D341Med (cell line): ENCODE results near the gene HOXA1.

ENCODE experiments used
- DNase-seq: peaks from one replicate; pipeline ENCODE4 v3.0.0; 2012; ENCODE audit warnings: low spot score

Gene HOXA1

DNA sequence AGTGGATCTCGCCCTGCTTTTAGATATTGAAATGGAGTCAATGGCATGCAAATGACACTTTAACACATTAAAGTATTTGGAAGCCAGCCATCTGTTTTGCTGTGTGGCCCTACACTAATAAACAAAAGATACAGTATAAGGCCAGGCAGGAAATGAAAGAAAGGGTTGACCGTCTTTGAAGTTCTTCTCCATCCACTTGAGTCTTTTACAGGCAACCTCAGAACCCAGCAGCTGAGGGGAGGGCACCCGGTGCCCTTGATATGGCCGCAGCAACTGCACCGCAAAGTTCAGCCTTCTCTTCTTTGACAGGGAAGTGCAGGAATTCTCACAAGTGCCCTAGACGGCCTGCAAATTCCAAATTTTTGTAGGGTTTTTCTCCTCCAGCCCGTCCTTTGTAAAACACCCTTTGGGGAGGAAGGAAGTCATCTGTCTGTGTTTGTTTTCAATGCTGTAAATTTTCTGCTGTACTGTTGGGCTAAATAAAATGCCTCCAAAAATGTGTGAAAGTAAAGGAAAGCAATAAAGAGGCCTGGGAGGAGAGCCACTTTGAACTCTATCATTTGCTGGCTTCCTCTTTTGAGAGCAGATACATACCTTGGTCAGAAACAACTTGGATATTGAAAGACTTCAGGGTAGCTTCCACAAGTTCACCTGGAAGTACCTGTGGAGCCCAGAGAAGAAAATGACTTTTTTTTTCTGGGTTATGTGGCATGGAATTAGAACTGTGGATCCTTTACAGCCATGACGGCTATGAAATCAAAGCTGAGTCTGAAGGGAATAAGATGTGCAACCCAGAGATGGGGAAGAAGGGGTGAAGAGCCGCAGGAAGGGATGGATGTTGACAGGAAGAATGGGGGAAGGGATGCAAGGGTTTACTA is 3.6 kb downstream of the HOXA1 start:
- no peak for DNase-seq

DNA sequence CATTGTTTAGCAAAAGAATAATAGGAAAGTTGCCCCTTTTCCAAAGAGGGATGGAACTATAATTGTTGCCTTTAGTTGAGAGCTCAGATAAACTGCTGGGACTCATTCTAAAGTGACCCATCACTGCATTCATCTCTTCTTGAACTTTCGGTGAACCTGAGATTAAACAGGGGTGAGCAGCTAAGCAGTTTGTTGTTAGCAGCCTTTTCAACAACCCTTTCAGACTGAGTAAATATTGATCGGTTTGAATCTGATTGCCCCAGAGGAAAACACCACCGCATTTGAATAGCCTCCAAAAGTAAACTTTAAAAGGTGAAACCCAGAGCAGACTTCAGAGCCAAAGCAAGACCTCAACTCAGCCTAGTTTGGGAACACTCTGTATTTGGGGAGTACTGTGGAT is 4.7 kb downstream of the HOXA1 start:
- no peak for DNase-seq

DNA sequence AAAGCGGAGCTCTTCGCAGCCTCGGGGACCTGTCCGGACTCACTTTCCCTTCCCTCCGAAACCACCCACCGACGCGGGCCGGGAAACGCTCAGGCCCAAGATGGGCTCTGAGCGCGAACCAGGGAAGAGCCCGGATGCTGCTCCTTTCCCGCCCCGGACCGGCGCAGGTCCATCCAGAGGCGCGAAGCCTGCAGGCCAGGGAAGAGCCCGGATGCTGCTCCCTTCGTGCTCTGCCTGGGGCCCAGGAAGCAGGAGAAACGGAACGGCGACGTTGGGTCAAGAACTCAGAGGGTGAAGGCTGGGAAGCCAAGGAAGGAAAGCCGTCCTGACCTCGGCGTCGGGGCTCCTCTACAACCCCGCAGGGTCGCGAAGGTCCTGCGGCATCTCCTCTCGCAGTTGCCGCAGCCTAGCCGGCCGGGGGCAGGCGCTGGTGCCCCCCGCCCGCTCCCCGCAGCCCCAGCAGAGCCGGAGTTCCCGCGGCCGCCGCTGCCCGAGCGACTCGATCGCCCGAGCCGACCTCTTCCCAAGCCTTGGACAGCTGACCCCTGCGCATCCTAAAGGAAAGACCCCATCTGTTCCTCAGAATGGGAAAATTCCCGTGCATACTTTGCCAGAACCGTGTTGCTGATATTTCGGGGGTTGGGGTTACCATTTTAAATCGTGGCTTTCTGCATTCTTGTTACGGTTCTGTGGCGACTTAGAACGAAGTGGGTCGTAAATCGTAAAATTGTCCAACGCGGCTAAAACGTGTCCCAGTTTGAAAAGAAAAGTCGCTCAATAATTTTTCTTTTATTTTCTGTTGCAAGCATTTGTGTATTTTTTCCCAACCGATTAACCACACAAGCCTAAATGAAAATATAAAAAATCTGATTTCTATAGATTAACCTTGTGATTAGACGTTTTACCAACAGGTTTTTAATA is 7.5 kb downstream of the HOXA1 start:
- no peak for DNase-seq

DNA sequence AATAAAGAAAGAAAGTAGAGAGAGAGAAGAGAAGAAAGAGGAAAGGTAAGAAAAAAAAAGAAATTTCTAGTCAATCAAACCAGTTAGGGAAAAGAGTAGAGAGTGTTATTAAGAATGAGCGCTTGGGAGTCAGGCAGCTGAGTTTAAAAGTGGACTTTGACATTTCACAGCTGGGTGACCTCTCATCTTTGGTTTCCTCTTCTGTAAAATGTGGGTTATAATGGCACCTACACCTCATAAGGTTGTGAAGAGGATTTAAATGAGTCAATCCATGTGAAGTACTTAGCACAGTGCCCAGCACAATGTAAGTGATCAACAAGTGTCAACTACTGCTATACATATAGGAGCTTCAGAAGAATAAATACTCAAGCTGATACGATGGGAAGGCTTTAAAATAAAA is 12.2 kb downstream of the HOXA1 start:
- DNase-seq, result no peak

DNA sequence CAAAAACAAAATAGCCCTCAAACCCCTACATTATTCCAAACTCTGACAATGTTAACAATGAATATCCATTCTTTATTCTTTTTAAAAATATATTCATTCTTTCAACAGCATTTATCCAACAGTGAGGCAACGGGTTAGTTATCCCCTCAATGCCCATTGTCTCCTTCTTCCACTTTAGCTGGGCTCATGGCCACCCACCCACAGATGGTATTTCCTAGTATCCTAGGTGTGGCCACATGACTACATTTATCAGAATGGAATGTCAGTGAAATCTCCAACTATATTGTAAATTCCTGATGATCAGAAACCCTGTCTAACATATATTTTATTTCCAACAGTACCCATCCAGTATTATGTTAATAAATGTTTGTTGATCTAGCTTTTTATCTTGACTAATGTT is 13.6 kb downstream of the HOXA1 start:
- DNase-seq, result no peak

DNA sequence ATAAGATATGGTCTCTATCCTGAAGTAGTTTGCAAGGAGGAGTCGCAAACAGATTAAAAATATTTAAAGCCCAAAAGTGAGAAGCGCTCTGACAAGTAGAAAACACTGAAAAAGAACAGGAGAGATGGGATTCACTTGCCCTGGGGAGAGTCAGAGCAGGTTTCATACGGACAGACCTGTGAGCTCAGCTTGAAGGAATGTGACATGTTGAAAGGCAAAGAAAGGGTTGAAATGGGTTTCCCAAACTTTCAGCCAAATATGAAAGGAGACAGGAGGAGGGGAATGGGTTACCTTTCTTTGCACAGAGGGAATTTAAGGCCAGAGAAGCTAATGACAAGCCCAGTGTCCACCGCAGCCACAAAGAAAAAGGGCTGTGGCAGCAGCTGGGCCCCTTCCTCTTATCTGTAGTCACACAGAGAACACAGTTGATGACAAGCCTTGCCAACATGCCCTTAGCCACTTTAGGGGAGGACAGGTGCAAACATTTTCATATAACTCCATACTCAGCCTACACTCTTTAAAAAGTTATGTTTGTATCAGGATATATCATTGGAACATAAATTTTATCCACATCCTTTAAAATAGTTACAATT is 14.9 kb downstream of the HOXA1 start:
- no peak for DNase-seq

DNA sequence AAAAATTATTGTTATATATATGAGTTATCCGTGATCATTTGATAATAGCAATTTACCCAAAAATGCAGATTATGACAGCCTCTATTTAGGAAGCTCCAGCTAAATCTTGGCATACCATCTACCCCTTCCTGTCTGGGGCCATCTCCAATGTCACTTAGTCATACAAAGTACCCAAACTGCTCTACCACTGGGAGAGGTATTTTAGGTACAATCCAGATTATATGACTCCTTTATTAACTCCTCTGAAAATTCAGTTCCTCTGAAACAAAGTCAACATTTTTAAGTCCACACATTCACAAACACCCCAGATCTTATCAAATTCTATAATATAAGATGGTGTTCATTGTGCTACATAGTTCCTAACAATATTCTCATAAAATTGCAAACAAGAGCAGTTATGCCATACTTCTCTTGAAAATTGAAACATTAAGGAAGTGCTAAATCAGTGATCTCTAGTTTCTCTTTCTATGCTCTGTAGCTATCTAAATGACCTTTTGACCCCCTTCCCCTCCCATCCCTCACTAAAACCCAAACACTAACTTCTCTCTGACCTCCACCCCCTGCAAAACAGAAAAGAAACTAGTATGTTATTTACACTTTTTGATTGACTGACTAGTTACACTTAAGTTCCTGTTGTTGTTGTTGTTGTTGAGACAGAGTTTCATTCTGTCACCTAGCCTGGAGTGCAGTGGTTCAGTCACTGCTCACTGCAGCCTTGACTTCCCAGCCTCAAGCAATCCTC is 16.4 kb downstream of the HOXA1 start:
- DNase-seq, result no peak

DNA sequence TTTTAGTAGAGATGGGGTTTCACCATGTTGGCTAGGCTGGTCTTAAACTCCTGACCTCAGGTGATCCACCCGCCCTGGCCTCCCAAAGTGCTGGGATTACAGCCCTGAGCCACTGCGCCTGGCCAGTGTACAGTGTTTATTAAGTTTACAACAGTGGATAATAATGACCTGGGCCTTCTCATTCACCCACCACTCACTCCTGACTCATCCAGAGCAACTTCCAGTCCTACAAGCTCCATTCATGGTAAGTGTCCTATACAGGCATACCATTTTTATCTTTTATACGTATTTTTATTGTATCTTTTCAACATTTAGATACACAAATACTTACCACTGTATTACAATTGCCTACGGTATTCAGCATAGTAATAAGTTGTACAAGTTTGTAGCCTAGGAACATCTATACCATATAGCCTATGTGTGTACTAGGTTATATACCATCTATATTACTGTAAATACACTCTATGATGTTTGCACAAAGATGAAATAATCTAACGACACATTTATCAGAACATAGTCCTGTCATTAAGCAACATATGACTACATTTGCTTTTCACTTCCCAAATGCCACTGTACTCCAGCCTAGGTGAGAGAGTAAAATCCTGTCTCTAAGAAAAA is 17.1 kb downstream of the HOXA1 start:
- DNase-seq, result no peak

DNA sequence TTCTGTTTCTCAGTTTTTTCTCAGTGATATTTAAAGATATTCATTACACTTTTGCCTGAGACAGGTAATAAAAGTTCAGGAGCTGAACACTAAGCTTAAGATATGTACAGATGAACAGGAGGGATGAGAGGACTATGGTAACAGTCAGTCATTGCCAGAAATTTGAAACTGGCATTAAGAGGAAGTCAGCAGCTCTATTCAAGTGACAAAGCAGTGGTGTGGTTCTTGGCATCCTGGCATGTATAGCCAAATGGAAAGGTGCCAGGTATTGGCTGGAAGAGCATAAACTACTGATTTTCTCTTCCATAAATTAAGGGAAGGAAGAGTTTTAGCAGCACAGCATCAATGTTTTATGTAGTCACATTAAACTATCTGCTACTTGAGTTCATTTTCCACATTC is 22.7 kb downstream of the HOXA1 start:
- DNase-seq, result no peak

DNA sequence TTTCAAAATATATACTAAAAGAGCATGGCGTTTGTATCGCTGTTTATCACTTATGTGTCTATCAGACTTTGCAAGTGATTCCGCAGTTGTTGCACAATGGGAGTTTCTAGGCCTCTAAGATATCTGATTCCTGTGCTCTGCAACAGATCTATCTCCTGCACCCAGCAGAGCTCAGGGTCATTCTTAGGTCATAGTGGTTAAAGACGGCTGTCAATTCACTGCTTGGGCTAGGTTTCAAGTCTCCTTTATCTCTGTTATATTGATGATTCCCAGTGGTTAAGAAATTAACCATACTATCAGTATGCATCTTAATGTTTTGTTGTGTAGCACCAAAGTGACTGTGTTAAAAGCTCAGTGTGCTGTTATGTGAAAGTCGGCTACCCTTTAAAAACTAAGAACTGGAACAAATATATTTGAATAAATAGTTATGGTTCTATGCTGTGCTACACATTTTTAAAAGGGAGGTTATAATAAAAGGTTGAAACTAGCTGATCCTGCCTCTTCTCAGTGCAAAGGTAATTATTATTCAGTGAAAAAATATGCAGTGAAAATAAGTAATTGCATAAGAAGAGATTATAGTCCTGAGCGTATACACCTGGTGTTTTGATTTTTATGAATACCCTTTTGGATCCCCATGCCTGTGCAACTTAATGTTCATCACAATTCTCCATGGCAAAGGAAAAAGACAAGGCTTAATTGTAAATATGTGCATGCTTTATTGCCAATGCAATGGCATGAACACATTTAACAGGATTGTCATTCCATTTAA is 24.0 kb downstream of the HOXA1 start:
- DNase-seq, result no peak

DNA sequence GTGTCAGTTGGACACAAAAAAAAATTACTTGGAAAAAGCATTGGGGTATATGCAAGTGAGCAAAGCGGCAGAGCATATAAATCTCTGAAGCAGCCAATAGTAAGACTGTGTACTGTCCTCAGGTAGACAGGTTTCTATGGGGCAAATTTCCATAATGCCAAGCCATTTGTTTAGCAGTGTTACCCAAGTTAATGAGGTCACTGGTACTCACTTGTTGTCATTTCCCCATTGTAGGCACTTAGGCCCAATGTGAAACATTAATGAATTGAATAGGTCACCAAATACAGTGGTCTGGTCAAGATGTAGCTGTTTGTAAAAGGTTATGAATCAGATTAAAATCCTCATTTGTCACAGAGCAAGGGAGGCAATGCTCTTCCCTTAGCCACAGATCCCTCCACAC is 27.5 kb downstream of the HOXA1 start:
- DNase-seq, result no peak

DNA sequence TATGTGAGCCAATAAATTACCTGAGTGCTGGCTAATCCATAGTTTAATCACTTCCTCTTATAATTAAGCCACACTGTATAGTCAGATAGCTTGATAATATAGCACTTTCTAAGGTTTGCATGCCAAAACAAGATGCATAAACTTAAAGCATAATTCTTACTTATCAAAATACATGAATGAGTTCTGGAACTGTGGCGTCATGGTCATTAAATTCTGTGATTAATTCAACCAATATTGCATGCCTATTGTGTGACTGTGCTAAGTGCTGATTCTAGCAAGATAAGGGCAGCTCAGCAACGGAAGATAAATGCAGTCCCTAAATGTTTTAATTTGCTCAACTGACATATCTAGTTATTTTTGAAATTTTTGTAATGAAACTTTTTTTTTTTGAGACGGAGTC is 29.7 kb downstream of the HOXA1 start:
- no peak for DNase-seq

DNA sequence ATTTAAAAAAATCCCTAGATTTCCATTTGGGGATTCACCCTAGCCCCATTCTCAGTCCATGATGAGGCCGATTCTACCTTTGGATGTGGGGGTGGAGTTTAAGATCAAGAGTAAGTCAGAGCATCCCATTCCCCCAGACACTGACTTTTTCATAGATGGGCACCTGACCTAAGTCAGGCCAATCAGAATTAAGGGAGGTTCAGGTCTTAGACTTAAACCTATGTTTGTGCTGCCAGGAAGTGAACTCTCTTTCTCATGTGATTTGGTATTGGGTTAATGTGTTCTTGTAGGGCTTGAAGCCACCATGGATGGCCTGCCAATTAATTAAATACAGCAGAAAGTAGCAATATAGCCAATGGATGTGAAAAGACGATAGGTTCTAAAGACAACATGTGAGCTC is 30.1 kb downstream of the HOXA1 start:
- no peak for DNase-seq

DNA sequence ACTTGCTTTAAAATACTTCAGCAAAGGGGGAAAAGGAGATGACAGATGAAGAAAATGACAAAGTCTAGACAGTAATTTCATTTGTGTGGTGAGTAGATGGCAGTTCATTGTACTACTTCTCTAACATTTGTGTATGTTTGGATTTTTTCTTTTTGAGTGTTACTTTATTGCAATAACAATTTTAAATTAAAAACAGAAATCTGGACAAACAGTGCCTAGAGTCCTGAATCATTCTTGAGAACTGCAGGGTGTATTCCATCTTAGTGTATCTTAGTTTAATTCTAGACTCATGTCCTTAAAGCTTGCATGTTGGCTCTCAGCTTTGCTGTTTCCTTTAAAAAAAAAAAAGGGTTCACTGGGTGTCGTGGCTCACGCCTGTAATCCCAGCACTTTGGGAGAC is 31.1 kb downstream of the HOXA1 start:
- no peak for DNase-seq

DNA sequence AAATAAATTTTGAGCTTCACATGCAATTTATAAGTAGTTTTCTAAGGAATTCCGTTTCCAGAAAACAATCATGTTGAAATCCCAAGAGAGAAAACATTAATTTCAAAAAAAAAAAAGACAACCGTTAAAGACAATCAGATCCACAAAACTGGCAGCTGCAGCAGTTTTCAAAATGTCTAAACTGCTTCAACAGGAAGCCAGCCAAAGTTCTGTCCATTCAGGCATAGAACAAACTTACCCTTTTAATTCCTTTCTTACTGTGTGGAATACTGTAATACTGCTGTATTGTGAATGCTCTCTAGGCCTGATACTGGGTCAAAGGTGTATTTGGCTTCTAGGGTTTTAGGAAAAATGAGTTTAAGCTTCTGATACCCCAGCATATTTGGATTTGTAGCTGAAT is 31.6 kb downstream of the HOXA1 start:
- DNase-seq, result no peak

DNA sequence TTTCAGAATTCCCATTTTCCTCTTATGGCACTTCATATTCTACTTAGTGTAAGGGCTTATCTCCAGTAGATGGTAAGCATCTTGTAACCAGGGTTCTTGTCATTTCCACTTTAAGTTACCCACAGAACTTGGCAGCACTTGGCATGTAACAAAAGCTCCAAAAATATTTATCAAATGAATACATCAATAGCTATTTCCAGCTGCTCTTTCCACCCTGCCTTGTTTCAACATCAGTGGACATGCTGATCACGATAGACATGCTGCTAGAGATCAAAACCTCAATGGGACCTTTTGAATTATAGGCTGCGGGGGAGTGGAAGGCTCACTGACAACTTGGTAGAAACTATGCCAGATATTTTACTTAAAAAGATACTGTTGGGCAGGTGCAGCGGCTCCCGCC is 32.9 kb downstream of the HOXA1 start:
- no peak for DNase-seq

DNA sequence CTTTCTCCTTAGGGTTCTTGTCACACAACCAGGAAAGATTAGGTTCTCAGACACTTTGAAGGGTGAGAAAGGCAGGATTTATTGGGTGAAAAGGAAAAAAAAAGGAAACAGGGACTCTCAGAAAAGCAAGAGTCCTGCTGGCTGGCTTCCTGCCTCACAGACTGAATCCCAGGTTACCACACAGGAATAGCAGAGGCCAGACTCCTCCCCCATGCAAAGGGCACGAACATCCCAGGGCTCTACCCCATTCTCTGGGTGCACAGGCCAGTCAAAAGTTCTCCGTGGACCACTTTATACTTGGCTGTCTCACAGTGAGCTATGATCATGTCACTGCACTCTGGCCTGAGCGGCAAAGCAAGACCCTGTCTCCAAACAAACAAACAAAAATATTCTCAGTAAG is 42.6 kb downstream of the HOXA1 start:
- no peak for DNase-seq

DNA sequence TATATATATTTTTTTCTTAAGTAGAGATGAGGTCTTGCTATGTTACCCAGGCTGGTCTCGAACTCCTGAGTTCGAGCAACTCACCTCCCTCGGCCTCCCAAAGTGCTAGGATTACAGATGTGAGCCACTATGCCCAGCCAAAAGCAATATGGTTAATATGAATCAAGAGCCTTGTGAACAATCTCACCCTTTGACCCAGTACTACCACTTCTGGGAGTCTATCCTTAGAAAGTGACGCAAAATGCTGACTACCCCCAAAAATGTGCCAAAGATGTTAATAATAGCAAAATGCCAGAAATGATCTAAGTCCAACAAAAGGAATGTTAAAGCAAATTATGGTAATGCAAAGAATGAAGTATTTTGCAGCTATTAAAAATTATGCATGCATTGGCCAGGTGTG is 44.3 kb downstream of the HOXA1 start:
- no peak for DNase-seq

DNA sequence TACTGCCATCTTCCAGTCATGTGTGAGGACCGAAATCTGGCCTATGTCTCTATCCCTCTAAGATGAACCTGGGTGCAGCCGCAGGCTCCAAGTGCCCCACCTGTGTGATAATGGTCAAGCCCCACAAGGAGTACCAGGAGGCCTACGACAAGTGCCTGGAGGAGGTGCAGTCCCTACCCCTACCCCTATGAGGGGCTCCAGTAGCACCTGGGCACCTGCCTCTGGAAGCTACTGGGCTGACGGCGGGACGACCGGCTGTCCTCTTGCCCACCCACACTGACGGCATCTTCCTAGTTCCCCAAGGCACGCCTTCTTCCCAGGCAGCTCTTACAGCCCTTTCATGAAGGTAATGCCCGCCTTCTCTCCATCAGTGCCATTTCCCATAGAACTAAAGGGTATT is 47.4 kb downstream of the HOXA1 start:
- no peak for DNase-seq

DNA sequence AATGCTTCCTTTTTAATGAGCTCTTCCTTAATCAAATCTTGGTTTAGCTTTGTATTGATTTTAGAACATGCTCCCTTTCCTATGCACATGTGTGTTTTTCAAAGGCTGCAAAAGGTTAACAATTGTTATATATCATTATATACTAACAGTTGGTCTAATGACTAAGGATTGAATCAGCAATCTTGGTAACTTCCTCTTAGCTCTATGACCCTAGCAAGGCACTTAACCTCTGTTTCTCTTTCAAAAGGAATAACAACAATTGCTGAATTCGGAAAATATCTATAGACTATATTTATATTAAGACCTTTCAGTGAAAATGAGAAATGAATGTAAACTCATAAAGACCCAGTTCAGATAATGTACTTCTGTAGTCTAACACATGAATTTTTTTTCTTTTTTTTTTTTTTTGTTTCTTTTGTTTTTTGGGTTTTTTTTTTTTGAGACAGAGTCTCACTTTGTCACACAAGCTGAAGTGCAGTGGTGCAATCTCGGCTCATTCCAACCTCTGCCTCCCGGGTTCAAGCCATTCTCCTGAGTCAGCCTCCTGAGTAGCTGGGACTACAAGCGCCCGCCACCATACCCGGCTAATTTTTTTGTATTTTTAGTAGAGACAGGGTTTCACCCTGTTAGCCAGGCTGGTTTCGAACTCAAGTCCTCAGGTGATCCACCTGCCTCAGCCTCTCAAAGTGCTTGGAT is 48.8 kb downstream of the HOXA1 start:
- DNase-seq, result no peak
